GM19455 (cell line): ENCODE measurements around the gene SSBP3.

Experiments
- ATAC-seq: cut with Tn5 transposase; IDR thresholded peaks from one replicate; pipeline ENCODE4 v1.9.1; 2021; ENCODE audit not compliant: unreplicated experiment

SSBP3 gene

GRCh38 chr1:54272772-54273091, 133.5 kb downstream of the SSBP3 start:
- ATAC-seq, result no peak

GRCh38 chr1:54272134-54272533, 134.1 kb downstream of the SSBP3 start:
- no peak for ATAC-seq

GRCh38 chr1:54271341-54271740, 134.9 kb downstream of the SSBP3 start:
- ATAC-seq, result no peak

- no peak for ATAC-seq
Measured at GRCh38 chr1:54270543-54270942, 135.7 kb downstream of the SSBP3 start.

GRCh38 chr1:54268762-54269297, 137.4 kb downstream of the SSBP3 start:
- no peak for ATAC-seq

- no peak for ATAC-seq
Measured at GRCh38 chr1:54267815-54268761, 138.1 kb downstream of the SSBP3 start.

GRCh38 chr1:54266908-54267307, 139.3 kb downstream of the SSBP3 start:
- no peak for ATAC-seq

- no peak for ATAC-seq
Measured at GRCh38 chr1:54266195-54266594, 140.0 kb downstream of the SSBP3 start.

GRCh38 chr1:54265659-54266058, 140.5 kb downstream of the SSBP3 start:
- no peak for ATAC-seq

GRCh38 chr1:54265126-54265525, 141.1 kb downstream of the SSBP3 start:
- ATAC-seq, result no peak

GRCh38 chr1:54263601-54264226, 142.5 kb downstream of the SSBP3 start:
- ATAC-seq, result no peak

GRCh38 chr1:54262244-54262643, 143.9 kb downstream of the SSBP3 start:
- ATAC-seq, result no peak

- ATAC-seq, result no peak
Measured at GRCh38 chr1:54260810-54261209, 145.4 kb downstream of the SSBP3 start.

GRCh38 chr1:54259546-54260140, 146.6 kb downstream of the SSBP3 start:
- no peak for ATAC-seq

GRCh38 chr1:54257876-54258275, 148.3 kb downstream of the SSBP3 start:
- no peak for ATAC-seq

GRCh38 chr1:54257346-54257620, 148.9 kb downstream of the SSBP3 start:
- ATAC-seq, result no peak

GRCh38 chr1:54256522-54257345, 149.5 kb downstream of the SSBP3 start:
- ATAC-seq, result no peak

GRCh38 chr1:54255026-54255702, 151.0 kb downstream of the SSBP3 start:
- no peak for ATAC-seq

- no peak for ATAC-seq
Measured at GRCh38 chr1:54254055-54254454, 152.1 kb downstream of the SSBP3 start.

GRCh38 chr1:54253480-54253879, 152.7 kb downstream of the SSBP3 start:
- ATAC-seq, result no peak
